Psoas muscle (tissue), 8 donors: ENCODE results near the gene HOXA6. TPM values are rescaled to one million over a fixed set of nuclear protein-coding genes. Genes with fewer than 3 reads are reported as not detected.
A peak's percentile ranks its signal among the peaks of the same experiment; 100 is the strongest.

Experiments used
- ATAC-seq, 4 donors: fragments of 200-7000 bp; cut with Tn5 transposase; one replicate each; pipeline ENCODE4 v1.9.1; 2020; ENCODE audit warnings: moderate library complexity in 3 of 4, mild to moderate bottlenecking in 2 of 4
- DNase-seq, 2 donors: peaks; one replicate each; pipeline ENCODE4 v3.0.0-alpha.2; 2020
- H3K27ac ChIP-seq: fragments of 200-600 bp; one replicate; pipeline ENCODE4 v1.8.0; 2022
- H3K27me3 ChIP-seq, 3 donors: fragments of 200-600 bp in 1 of 3; one replicate each; pipeline versions ENCODE4 v1.6.1 to v1.8.0; 2013 to 2022; ENCODE audit warnings: low read length in 2 of 3, mild to moderate bottlenecking in 2 of 3, moderate library complexity in 1 of 3; ENCODE audit not compliant: insufficient read depth in 3 of 3
- H3K36me3 ChIP-seq, 2 donors: fragments of 200-600 bp in 1 of 2; one replicate each; pipeline versions ENCODE4 v1.6.1 to v1.8.0; 2013 to 2022; ENCODE audit warnings: low read depth in 1 of 2, mild to moderate bottlenecking in 1 of 2, moderate library complexity in 1 of 2; ENCODE audit not compliant: insufficient read depth in 1 of 2
- H3K4me1 ChIP-seq: fragments of 200-600 bp; one replicate; pipeline ENCODE4 v1.8.0; 2022
- H3K4me3 ChIP-seq: fragments of 200-600 bp; one replicate; pipeline ENCODE4 v1.8.0; 2022; ENCODE audit warnings: mild to moderate bottlenecking
- H3K9me3 ChIP-seq: fragments of 200-600 bp; one replicate; pipeline ENCODE4 v1.8.0; 2022
- CTCF ChIP-seq: fragments of 200-600 bp; IDR thresholded peaks from one replicate; pipeline ENCODE4 v1.8.0; 2022; ENCODE audit warnings: antibody characterized with exemption
- WGBS, 3 donors: extraction: QIAGEN DNeasy Blood & Tissue Kit; methylation state at CpG; one replicate each; pipeline versions ENCODE4 v1.1.6 to v1.1.7; 2013; 5-methylcytosine and 5-hydroxymethylcytosine counted together
- intact Hi-C, 2 donors: fragments of 100-400 bp; cut with DNase I; formaldehyde crosslinking; loops; one replicate each; pipeline versions ENCODE4 v1.11.0 to v1.14.2; 2022
- polyA plus RNA-seq, 3 donors: library from polyadenylated mRNA; stranded (reverse); fragments of 200-250 nt; gene quantifications; one replicate each; pipeline ENCODE4 v1.2.3, GENCODE V29; 2013
- total RNA-seq, 4 donors: library from RNA; stranded (reverse); fragmentation: NEBNext Ultra II Directional in 2 of 4; extraction: Animal tissue kit (Norgen Biotek cat#: 25700) in 2 of 4; gene quantifications; one replicate each; pipeline versions ENCODE4 v1.2.1 to v1.2.4, GENCODE V29; 2021 to 2023
- donor health status: healthy with polysubstance abuse.
- donor health status: DM: no; HTN: no; CAD: no; lungs with moderate emphysema.
- donor health status: Bipolar disorder and iron deficiency.
- donor health status: healthy.
- donor health status: DM: yes; HTN: yes; CAD: no.
- donor health status: DM: no; HTN: no; CAD: no.
- donor health status: DM: no; HTN: no; CAD: no.
- donor health status: DM: yes; HTN: yes; CAD: no.

HOXA6 gene
- total and polyA plus RNA-seq, 7 donors: 0.64 to 3.7 (median 2.9) TPM

- no peak overlapping the region for H3K27ac ChIP-seq
- DNase-seq (peak in 1 of 2 donors; percentile 19), ATAC-seq (no peak)
- H3K36me3 ChIP-seq: no peaks in the 10 kb centered on the region
- peaks cover 0 to 98% (median 24%) of the 10 kb centered on the region in 3 donors for H3K27me3 ChIP-seq
- WGBS, 3 donors: 60 to 69% (median 68%) methylated on average over 29 of the region's 29 CpGs
- no peak for TF ChIP-seq CTCF
- no peaks in the 10 kb centered on the region for H3K9me3 ChIP-seq
- H3K4me1 ChIP-seq: peaks cover 8% of the 10 kb centered on the region
- peak overlapping the region; percentile 55 for H3K4me3 ChIP-seq
- intact Hi-C loops: loop anchor here (5.0 to 10.0 kb wide), 4 partner anchors 591 to 904 kb away; no protein-coding TSS in a partner anchor
These were observed 45.9 kb upstream of the HOXA6 start for GRCh38 chr7:27193335-27194001.

- H3K27ac ChIP-seq: no peak overlapping the region
- peaks cover 8% of the 10 kb centered on the region for H3K4me1 ChIP-seq
- ATAC-seq (peak in 2 of 4 donors; percentile 37 to 39), DNase-seq (peak in 1 of 2 donors; percentile 51)
- H3K27me3 ChIP-seq: peaks cover 0 to 98% (median 27%) of the 10 kb centered on the region in 3 donors
- peak overlapping the region; percentile 55 for H3K4me3 ChIP-seq
- WGBS, 3 donors: 22 to 29% (median 29%) methylated on average over 56 to 78 of the region's 78 CpGs
- H3K36me3 ChIP-seq: no peaks in the 10 kb centered on the region
- TF ChIP-seq CTCF: no peak
- H3K9me3 ChIP-seq: no peaks in the 10 kb centered on the region
- intact Hi-C loops: loop anchor here (5.0 to 10.0 kb wide), 4 partner anchors 592 to 905 kb away; no protein-coding TSS in a partner anchor
These were observed 45.2 kb upstream of the HOXA6 start for GRCh38 chr7:27192546-27193334.

GRCh38 chr7:27191833-27192545 lies 44.4 kb upstream of the HOXA6 start:
- no peak for TF ChIP-seq CTCF
- Histone ChIP-seq H3K36me3 (no peaks in the 10 kb centered on the region), H3K27ac (no peak overlapping the region), H3K9me3 (no peaks in the 10 kb centered on the region), H3K27me3 (peaks cover 0 to 98% (median 28%) of the 10 kb centered on the region in 3 donors), H3K4me1 (peaks cover 8% of the 10 kb centered on the region), H3K4me3 (peak overlapping the region; percentile 55)
- WGBS, 3 donors: 72 to 80% (median 79%) methylated on average over 40 to 42 of the region's 42 CpGs
- peak in 1 of 2 donors; percentile 56 for DNase-seq
- intact Hi-C loops: loop anchor here (5.0 to 10.0 kb wide), 4 partner anchors 593 to 905 kb away; no protein-coding TSS in a partner anchor
- no peak for ATAC-seq

GRCh38 chr7:27191161-27191731 lies 43.7 kb upstream of the HOXA6 start:
- no peaks in the 10 kb centered on the region for H3K9me3 ChIP-seq
- no peak overlapping the region for H3K27ac ChIP-seq
- ATAC-seq: no peak
- no peak for TF ChIP-seq CTCF
- peak in 1 of 2 donors; percentile 34 for DNase-seq
- intact Hi-C loops: loop anchor here (5.0 to 10.0 kb wide), 4 partner anchors 594 to 906 kb away; no protein-coding TSS in a partner anchor
- 79 to 91% (median 90%) methylated on average over 15 of the region's 15 CpGs for WGBS, 3 donors
- H3K4me3 ChIP-seq: no peak overlapping the region
- no peaks in the 10 kb centered on the region for H3K36me3 ChIP-seq
- peaks cover 8% of the 10 kb centered on the region for H3K4me1 ChIP-seq
- H3K27me3 ChIP-seq: peaks cover 0 to 97% (median 28%) of the 10 kb centered on the region in 3 donors
